RPMI8226 (cell line): Measurements from ENCODE around the gene INAVA.
A peak's percentile ranks its signal among the peaks of the same experiment; 100 is the strongest.

Experiments used
- DNase-seq: peaks from one replicate; pipeline ENCODE4 v3.0.0-alpha.2; 2015

INAVA gene

DNA sequence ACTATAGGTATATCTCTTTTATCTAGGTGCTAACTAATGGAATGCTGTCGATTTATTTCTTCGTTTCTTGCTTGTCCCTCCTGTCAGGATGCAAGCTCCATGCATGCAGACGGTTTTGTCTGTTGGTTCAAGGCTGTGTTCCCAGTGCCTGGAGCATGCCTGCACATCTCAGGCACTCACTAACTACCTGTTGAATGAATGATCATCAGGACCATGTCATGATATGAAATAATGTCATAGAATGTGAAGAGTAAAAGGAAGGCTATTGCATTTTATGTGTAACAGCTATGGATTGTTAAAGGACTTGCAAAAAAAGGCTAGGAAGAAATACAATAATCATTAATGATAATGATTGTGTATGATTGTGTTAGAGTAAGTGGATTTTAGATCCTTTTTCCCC is 17.7 kb upstream of the INAVA start:
- no peak for DNase-seq

DNA sequence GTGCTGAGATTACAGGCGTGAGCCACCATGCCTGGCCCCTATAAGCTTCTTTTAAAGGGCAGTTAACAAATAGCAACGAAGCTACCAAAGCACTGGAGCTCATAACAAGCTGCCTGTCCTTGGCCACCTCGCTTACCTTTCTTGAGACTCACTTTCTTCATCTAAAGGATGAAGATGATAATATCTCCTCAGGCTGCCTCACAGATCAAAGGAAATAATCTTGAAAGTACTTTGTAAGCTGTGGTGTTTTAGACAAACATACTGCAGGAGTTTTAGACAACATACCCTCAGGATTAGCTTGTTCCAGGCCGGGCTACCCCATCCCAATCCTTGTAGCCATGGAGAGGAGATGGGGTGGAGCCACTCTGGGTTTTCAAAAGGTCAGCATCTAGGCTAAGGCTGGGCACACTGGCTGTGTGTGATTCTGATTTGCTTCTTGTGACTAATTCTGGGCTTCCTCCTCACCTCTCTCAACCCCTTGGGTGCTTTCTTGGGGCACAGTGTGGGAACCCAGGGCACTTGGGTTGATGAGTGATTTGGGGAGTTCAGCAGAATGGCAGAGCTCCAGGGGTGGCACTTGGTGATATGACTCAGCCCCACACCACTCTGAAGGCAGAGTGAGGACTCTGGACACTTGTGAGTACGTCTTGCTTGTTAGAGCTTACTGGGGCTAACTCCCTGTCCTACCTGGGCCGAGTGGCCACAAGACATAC is 16.7 kb upstream of the INAVA start:
- DNase-seq, result peak; percentile 6

DNA sequence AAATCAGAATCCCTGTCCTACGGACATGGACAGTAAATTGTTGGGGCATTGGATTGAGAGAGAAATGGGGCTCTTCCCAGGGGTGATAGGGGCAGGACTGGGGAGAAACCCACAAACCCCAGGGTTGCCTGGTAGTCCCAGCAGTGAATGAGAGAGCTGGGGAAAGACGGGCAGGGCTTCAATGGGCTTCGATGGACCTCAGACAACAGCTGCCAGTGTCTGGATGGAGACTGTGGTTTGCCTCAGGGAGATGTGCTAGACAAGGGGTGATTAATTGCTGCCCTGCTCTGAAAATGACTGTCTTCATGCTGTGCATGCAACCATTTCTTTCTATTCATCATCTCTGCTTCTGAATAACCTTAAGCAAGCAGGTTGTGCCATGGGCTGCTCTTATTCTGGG is 14.5 kb upstream of the INAVA start:
- no peak for DNase-seq

DNA sequence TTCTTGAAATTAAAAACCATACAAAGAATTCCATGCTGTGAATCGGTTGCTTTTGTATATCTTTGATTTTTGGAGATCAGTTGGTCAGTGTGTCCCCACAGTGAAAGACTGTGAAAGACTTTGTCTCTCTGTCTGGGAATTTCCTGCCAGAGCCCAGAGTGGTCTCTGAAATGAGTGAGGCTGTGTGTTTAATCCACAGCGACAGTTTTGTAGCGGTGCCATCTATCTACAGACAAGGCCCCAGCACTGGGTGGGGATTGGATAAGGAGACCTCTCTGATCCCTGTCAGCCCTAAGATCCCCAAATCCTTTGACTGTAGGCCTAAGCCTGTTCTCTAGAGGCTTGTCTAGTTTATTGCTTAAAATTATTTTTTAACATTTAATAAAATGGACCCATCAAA is 11.6 kb upstream of the INAVA start:
- no peak for DNase-seq

DNA sequence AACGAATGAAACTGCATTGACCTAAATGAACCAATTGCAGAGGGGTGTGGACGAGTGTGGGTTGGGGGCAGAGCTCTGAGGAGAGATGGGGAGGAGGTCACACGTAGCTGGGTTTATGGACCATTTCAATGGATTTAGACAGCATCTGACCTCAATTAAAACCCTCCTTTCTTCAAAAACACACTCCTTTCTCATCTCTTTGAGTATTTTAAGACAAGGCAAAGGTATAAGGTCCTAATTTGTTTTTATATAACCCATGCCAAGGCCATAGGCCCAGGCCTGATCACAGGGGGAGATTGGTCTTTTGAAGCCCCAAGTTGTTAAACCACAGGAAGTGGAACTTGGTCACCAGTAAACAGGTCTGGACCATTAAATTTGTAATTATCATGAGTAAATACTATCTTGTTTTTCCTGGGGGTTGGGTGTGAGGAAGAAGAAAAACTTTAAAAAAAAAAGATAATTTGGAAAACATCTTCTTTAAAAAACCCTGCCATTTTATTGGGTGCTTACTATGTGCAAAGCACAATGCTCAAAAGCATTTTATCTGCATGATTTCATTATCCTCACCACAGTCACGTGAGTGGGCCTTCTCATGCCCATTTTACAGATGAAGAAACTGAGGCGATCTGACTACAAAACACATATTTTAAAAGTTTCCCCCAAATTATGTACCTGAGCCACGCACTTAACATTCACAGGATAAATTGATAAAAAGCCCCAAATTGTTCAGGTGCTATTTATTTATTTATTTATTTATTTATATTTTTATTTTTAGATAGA is 8.9 kb upstream of the INAVA start:
- no peak for DNase-seq

DNA sequence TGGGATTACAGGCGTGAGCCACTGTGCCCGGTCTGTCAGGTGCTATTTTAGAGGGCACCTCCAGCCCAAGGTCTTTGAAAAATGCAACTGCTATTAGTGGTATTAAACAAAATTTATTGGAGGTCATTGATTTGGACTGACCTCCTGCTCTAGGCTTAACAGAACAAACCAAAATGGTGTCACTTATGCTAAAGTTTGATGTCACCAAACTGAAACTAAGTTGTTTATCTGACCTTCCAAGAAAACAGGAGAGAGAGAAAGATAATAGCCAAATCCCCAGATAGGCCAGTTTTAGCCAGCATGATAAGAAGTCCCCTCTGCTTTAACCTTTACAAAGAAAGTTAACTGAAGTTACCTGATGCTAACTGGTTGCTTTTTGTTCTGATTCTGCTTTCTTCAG is 8.1 kb upstream of the INAVA start:
- DNase-seq, result no peak

DNA sequence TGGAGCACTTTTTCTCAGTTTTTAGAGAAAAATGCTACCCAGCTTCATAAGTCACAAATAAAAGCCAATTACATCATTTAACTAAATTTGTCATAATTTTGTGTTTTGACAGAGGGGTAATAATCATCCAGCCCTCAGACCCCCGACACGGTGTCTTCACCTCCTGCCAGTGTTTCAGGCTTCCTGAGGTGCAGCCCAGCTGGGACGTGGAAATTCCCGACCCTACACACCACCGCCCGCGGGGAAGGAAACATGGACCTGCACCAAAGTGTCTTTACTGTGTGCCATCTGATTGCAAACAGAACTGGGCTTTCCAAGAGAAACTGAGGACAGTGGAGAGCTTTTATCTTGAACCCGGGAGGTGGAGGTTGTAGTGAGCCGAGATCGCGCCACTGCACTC is 7.7 kb upstream of the INAVA start:
- no peak for DNase-seq

DNA sequence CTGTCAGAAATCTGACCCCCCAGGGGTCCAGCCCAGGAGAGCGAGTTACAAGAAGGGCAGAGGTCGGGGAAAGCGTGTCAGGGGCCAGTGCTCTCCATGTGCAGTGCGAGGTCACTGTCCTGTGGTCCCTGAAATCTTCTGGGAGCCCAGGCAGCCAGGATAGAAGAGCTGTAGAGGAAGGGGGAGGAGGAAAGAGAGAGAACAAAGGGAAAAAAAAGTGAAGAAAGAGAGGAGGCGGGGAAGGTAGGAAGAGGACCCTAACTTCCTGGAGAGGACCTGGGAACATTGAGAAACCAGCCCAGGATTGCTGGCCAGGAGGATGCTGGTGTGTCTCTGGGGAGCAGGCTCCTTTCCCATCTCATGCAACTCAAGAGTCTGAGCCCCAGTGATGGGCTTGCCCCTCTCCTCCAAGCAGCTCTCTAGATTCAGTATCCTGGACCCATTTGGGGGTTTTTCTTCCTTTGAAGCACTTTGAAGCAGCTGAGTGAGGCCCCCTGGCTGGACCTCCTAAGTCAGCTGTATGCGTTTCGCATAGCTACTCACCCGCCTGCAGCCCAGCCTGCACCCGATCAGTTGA is 6.8 kb upstream of the INAVA start:
- DNase-seq, result no peak

DNA sequence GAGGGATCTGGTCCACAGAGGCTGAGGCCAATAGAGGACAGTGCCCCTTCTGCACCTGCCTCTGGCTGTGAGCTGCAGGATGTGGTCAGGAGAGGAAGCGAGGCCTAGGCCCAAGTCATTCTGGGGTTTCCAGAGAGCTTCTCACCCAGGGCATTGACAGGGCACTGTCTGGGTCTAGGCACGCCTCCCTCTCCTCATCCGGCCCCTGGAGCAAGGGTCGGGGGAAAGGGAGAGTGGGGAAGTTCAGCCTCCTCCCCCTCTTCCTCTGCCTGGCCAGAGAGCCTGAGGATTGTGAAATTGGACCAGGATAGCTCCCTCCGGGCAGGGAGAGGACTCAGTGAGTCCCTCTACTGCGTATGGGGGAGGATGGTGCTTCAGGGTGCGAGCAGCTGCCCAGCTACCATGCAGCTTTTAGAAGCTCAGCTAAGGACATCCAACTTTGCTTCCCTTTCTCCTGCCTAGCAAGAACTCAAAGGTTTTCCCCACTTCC is 6.3 kb upstream of the INAVA start:
- peak; percentile 95 for DNase-seq

DNA sequence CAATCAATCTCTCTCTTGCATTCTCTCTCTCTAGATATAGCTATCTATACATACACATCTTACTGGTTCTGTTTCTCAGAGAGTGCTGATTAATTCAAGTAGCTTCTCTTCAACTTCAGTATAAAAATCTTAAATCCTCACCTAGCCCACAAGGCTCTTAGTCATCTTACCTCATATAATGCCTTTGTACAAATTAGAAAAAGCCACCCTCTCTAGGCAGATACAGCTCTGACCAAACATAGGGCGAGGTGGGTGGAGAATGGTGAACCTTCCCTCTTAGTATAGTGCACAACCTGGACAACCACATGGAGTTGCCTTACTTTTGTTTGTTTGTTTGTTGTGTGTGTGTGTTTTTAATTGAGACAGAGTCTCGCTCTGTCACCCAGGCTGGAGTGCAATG is 5.1 kb upstream of the INAVA start:
- DNase-seq, result no peak

DNA sequence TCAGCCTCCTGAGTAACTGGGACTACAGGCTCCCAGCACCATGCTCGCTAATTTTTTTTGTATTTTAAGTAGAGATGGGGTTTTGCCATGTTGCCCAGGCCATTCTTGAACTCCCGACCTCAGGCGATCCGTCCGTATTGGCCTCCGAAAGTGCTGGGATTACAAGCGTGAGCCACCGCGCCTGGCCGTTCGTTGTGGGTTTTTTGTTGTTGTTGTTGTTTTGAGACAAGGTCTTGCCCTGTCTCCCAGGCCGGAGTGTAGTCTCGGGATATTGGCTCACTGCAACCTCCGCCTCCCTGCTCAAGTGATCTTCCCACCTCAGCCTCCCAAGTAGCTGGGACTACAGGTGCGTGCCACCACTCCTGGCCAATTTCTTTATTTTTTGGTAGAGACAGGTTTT is 4.7 kb upstream of the INAVA start:
- no peak for DNase-seq

DNA sequence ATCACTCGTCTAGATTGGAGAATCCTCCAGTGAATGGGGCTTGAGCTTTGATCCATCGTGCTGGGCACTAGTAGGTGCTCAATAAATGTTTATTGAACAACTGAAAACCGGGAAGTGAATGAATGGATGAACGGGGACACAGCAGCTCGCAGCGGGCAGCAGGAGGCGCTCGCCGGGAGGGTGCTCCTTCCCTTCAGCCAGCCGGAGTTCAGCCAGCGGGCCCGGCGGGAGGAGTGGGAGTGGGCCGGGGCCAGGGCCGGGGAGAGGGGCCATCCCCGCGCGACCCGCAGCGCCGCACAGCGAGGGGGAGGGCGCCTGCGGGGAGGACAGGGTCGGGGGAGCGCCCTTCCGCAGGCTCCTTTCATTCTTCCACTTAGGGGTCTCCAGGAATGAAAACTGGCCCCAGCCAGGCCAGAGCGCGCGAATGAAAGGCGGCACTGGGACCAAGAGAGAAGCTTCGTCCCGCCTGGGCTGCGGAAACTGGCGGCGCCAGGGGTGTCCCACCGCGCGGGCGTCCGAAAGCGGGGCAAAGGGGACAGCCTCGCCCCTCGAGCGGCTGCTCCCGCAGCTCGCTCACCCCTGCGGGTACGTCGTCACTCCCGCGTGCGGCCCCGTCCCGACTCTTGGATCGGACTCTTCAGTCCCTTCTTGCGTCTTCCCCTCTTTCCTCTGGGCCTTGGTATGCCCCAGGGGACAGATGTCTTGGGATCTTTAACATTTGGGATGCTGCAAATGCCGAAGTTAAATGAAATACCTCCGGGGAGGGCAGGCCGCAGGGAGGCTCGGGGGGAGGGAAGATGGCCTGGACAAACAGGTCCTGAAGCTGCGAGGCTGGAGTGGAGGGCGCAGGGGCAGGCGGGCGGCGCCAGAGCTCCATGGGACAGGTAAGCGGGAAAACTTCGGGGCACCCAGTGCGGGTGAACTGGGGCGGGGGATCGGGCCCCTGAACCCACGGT is 3.6 kb upstream of the INAVA start:
- DNase-seq, result peak; percentile 71

DNA sequence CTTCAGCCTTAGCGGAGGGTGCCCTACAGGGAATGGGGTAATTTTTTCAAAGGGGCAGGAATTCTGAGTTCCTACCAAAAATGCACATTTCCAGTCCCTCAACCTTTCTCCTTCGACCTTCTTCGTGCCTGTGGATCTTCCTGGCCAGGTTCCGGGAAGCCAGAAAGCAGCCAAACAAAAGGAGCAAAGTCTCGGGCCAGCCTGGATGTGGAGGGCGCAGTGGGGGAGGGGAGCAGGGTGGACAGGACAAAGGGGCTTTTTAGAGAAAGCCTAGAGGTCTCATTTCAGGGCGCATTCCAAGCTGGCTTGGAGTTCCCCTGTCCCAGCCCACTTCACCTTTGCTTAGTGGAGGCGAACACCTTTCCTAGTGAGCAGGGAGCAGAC is 2.9 kb upstream of the INAVA start:
- DNase-seq, result no peak

DNA sequence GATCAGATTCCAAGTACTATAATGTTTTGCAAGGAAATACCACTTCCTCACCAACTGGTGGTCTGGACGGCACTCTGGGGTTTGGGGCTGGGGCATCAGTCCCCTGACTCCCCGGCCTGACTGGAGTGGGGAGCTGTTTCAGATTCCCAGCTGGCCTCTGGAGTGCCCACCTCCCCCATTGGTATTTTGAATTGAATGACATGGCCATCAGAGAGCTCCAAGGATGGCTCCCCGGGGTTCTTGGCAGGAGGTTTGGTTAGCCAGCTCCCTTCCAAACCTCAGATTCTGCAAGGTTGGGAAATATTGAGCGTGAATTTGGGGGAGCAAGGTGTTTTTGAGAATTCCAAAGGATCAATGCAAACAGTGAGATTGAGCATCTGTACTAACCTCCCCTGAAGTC is 2.2 kb upstream of the INAVA start:
- DNase-seq, result no peak

DNA sequence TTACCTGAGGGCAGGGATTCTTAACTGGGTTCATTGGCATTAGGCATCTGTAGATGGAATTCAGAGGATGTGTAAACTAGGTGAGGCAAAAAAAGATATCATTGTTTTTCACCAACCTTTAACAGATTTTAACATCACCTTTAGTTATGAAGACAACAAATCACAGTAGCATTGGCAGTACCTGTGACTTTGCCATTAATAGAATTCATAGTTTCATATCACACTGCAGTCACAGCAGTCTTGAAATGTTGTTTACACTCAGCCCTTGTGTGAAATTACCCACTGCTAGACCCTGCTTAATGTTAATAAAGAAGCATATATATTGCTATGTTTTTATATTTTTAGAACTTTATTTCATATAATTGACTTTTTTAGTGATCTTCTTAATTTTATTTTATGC is 1.7 kb upstream of the INAVA start:
- no peak for DNase-seq

DNA sequence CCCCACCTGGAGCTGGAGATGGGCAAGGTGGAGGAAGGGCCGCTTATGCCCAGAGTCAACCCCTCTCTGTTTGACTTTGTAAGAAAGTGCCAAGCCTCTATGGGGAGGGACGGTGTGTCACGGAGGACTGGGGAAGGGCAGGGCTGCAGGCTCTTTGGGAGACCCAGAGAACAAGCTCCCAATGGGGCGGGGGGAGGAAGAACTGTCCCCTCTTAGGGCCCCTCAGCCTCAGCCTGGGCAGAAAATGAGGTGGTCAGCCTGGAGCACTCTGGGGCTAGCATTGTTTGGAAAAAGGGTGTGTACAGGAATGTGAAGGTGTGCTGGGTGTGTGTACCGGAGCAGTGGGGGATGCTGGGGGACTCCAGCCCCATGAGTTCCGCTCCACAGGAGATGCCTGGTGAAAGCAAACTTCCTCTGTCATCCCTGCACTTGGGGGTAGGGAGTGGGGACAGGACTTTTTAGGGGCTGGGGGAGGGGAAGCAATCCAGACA is 1.2 kb upstream of the INAVA start:
- DNase-seq, result peak; percentile 79

DNA sequence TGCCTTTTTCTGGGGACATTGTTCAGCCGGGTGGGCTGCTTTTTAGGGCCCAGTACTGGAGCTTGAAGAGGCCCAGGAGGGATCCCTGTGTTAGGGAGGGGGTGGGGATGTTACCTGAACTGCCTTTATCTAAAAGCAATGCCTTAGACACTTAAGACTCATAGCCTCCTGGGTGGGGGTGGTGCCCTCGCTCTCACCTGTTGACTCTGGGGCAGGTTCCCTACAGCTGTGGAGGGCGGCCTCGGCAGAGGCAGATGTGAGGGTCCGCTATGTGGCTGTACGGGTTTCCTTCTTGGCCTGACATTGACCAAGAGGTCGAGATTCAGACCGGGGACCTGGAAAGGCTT is 716 bp downstream of the INAVA start:
- DNase-seq, result no peak

DNA sequence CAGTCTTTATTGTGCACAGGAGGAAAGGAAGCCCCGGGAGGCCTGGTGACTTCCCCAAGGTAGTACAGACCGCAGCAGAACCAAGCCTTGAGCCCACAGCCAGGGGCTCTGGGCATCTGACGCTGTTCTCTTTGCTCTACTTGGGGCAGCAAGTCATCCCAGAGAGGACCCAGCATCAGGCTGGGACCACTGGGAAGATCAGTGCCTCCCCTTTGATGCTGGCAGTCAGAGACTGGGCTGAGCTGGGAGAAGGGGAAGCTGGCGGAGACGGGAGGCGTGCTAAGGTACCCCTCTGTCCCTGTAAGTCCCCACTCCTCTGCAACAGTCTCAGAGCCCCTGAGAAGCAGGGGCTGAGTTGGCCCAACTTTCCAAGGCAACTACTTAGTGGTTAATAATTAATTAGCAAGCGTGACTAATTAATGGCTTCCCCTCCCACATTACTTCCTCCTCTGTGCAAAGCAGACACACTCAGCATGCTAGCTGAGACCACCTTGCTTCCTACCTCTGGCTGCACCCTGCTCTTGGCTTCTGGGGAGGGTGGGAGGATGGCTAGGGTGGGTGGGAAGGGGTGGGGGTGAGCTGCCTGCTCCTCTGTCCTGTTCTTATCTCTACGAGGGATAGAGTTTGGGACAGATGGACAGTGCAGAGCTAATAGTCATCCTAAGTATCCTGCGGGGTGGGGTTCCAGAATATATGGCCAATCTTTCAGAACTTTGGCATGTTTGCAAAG is 1.3 kb downstream of the INAVA start:
- no peak for DNase-seq

DNA sequence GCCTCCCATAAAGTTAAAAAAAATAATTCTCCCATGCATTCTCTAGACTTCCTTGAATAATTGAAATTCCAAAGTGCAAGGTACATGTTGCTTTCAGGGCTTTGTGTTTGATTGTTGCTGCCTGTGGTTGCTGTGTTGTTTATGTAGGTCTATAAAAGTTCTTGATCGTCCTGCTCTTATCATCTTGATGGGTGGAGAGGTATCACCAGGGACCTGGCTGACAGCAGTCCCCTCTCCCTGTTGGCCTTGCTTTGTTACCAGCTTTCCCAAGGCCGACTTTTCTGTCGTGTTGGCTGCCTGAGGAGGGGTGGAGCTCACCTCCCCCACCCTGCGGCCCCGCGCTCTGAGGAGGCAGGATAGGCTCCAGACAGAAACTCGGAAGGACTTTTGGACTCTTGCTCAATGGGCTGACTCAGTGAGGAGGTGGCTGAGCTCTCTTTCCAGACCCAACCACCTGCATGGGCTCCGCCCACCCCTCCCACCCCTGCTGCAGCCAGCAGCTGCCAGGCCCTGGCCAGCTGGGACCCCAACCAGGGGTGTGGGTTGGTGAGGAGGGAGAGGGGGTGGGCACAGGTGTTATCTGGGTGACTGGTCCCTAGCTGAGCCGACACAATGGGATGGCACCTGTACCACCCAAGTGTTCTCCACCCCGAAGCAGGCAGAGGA is 2.0 kb downstream of the INAVA start:
- peak; percentile 89 for DNase-seq

DNA sequence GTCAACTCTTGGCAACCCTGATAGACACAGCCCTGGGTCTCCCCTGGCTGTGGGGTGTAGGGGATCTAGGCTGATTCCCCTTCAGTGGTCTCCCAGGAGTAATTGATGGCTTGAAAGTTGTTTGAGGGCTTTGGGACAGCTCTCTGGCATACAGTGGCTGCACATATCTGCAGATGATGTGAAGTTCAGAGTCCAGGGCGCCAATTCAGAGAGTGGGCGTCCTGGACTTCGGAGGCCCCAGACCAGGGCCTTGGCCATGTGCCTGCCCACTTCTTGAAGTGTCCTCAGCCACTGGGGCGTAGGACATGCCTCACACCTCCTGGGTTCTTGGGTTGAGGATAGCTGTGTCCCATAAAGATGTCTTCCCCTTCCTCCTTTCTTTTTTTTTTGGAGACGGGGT is 2.6 kb downstream of the INAVA start:
- DNase-seq, result no peak

DNA sequence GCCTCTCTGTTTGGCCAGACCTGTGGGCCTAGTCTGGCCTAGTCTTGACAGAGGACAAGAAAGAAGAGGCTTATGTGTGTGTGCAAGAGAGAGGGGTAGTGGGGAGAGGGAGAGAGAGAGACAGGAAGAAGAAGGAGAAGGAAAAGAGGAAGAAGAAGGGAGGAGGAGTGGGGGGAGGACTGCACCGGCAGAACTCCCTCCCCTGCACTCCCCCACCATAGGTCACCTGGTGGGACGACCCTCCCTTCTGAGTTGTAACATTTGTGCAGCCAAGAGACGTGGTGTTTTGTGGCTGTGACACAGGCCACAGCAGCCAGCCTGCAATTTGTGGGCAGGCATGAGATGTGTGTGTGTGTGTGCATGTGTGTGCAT is 4.3 kb downstream of the INAVA start:
- DNase-seq, result no peak

DNA sequence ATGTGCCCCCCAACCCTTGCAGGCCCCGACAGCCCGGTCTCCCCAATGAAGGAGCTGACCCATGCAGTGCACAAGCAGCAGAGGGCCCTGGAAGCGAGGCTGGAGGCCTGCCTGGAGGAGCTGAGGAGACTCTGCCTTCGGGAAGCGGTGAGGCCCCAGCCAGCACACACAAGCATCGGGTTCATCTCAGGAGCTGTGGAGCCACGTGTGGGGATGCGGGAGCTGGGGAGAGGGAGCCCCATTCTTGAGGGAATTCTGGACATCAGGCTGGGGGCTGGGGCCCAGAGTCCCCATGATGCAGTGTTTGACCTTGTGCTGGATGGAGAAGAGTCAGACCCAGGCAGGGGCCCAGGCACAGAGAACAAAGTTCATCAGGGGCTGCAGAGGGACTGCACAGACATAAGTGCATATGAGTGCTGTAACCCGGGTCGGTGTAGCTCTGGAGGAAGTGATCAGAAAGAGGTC is 4.8 kb downstream of the INAVA start:
- no peak for DNase-seq
